Bronchial epithelial cell (primary cell): ENCODE measurements around the gene C9orf153. TPM values are rescaled to one million over a fixed set of nuclear protein-coding genes. Genes with fewer than 3 reads are reported as not detected.

Experiments
- DNase-seq: peaks from one replicate; pipeline ENCODE4 v3.0.0-alpha.2; 2010; ENCODE audit warnings: low read depth
- FAIRE-seq: peaks from 2 replicates; lab custom pipeline; 2011; peaks lifted over from hg19 to GRCh38; lab: Jason Lieb, UNC
- H3K27me3 ChIP-seq: 2 replicates; pipeline ENCODE4 v1.5.1; 2011; ENCODE audit warnings: low read length; ENCODE audit not compliant: control insufficient read depth, insufficient read depth
- H3K36me3 ChIP-seq: 2 replicates; pipeline ENCODE4 v1.5.1; 2011; ENCODE audit warnings: low read length; ENCODE audit not compliant: control insufficient read depth, insufficient read depth
- H3K4me3 ChIP-seq: 2 replicates; pipeline ENCODE4 v1.5.1; 2011; ENCODE audit warnings: mild to moderate bottlenecking, low read depth, low read length, control low read depth
- total RNA-seq: library from RNA; depleted of rRNA; stranded (reverse); fragments of >200 nt; gene quantifications from 2 replicates; pipeline ENCODE4 v1.2.1, GENCODE V29; 2014
- TF ChIP-seq, protein P1 (sequence below): IDR thresholded peaks from 2 replicates; pipeline ENCODE4 v1.5.1; 2011; ENCODE audit warnings: mild to moderate bottlenecking, moderate library complexity, low read length, control low read depth, inconsistent platforms; ENCODE audit not compliant: insufficient read depth, severe bottlenecking

The C9orf153 gene
- total RNA-seq, 1 donor from 2014 or later, result 0.26 TPM

DNA sequence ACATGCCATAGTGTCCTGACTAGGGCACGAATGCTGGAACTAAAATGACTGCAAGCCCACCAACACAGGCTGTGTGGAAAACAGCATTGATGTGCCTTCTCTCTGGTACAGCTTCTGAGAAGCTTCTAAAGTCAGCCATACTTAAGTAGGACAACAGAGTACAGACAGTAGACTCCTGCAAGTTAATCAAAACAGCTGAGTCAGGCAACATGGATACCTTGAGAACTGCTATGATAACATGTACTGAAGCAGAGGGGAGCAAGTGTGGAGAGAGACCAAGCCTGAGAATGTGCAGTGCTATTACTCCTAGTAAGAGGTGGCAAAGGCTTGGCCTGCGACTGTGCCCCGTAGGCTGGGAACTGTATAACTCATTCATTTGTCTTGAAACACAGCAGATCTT lies 20.4 kb upstream of the C9orf153 start:
- Histone ChIP-seq H3K4me3 (no peak overlapping the region), H3K36me3 (peaks cover 2% of the 10 kb centered on the region), H3K27me3 (no peaks in the 10 kb centered on the region)
- DNase-seq (no peak), FAIRE-seq (no peak)
- TF ChIP-seq, protein P1, sequence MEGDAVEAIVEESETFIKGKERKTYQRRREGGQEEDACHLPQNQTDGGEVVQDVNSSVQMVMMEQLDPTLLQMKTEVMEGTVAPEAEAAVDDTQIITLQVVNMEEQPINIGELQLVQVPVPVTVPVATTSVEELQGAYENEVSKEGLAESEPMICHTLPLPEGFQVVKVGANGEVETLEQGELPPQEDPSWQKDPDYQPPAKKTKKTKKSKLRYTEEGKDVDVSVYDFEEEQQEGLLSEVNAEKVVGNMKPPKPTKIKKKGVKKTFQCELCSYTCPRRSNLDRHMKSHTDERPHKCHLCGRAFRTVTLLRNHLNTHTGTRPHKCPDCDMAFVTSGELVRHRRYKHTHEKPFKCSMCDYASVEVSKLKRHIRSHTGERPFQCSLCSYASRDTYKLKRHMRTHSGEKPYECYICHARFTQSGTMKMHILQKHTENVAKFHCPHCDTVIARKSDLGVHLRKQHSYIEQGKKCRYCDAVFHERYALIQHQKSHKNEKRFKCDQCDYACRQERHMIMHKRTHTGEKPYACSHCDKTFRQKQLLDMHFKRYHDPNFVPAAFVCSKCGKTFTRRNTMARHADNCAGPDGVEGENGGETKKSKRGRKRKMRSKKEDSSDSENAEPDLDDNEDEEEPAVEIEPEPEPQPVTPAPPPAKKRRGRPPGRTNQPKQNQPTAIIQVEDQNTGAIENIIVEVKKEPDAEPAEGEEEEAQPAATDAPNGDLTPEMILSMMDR, result no peak

DNA sequence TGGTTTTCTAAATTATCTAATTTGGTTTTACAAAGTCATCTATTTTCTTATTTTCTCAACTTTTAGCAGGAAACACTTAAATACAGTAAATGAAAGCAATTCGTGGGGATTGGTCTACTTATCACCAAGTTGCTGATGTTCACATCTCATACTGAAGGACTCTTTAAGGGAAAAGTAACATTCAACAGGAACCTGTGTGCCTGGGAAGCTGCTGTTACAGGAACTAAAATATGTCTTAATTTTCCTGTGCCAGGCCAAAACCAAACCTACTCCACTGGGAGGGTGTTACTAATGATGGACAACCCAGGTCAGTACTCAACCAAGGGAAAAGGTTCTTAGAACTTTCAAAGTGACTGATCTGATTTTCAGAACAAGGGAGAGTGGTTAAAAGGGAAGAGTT lies 17.6 kb upstream of the C9orf153 start:
- no peak for DNase-seq
- TF ChIP-seq, protein P1, result no peak
- FAIRE-seq, result no peak
- Histone ChIP-seq H3K27me3 (no peaks in the 10 kb centered on the region), H3K4me3 (no peak overlapping the region), H3K36me3 (peaks cover 2% of the 10 kb centered on the region)

GRCh38 chr9:86275962-86276361 lies 16.5 kb upstream of the C9orf153 start:
- no peak for FAIRE-seq
- DNase-seq, result no peak
- TF ChIP-seq, protein P1, result no peak
- Histone ChIP-seq H3K4me3 (no peak overlapping the region), H3K36me3 (peaks cover 2% of the 10 kb centered on the region), H3K27me3 (no peaks in the 10 kb centered on the region)

DNA sequence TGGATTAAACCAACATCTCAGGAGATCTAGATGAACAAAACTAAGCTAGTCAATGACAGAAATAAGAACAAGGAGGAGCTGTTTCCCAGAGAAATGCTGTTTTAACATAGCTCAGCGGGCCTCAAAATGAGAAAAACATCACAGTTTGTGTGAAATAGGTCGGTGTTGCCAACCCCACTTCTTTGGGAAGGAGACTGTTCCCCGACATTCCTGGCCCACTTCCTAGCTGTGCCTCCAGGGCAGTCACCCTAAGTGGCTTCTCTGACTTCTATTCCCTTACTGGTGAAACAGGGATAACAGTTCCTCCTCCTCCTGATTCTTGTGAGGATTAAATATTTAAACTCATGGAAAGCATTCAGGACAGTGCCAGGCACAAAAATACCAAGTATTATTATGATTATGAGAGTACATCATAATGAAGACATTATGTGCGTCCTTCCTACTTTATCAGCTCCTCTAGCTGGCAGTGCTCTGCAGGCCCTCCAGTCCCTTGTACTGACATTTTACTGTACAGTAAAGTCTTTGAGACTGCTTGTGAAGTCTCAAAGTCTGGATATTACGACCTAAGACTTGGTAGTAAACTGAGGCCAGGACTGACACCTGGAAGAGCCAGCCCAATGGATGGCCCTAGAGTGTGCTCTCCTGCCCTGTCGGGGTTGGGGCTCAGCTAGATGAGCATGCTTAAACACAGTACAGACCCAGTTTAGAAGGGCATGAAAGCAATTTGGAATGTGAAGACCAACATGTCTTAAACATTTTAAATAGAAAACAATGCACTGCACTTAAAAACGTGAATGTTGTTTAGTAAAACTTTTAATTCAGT lies 15.6 kb upstream of the C9orf153 start:
- H3K36me3 ChIP-seq, result no peaks in the 10 kb centered on the region
- DNase-seq, result no peak
- H3K27me3 ChIP-seq, result no peaks in the 10 kb centered on the region
- H3K4me3 ChIP-seq, result no peak overlapping the region
- FAIRE-seq, result no peak
- TF ChIP-seq, protein P1, result no peak

- DNase-seq (no peak), FAIRE-seq (no peak)
- Histone ChIP-seq H3K36me3 (no peaks in the 10 kb centered on the region), H3K4me3 (no peak overlapping the region), H3K27me3 (no peaks in the 10 kb centered on the region)
- TF ChIP-seq, protein P1, result no peak
Measured at GRCh38 chr9:86272221-86272620, 12.8 kb upstream of the C9orf153 start.
